Measurements from ENCODE around the gene PLCD4.

The PLCD4 gene

GRCh38 chr2:218568190-218569037 is 39.3 kb upstream of the PLCD4 start, which contains the start of the genes CNOT9 and USP37:
TSS of gene CNOT9 (plus strand) at chr2:218568839. CDS start at chr2:218568955, 116 bp downstream.
TSS of gene USP37 (minus strand) at chr2:218568351. CDS start at chr2:218558653, 9,698 bp downstream.
- peak within 1 kb of the TSS; percentile 83 for H3K4me3 ChIP-seq (ENCODE audit: control insufficient read depth, low read depth, low read length)
- peak; percentile 97 for DNase-seq (ENCODE audit: low read depth)
- TF ChIP-seq, protein P1, sequence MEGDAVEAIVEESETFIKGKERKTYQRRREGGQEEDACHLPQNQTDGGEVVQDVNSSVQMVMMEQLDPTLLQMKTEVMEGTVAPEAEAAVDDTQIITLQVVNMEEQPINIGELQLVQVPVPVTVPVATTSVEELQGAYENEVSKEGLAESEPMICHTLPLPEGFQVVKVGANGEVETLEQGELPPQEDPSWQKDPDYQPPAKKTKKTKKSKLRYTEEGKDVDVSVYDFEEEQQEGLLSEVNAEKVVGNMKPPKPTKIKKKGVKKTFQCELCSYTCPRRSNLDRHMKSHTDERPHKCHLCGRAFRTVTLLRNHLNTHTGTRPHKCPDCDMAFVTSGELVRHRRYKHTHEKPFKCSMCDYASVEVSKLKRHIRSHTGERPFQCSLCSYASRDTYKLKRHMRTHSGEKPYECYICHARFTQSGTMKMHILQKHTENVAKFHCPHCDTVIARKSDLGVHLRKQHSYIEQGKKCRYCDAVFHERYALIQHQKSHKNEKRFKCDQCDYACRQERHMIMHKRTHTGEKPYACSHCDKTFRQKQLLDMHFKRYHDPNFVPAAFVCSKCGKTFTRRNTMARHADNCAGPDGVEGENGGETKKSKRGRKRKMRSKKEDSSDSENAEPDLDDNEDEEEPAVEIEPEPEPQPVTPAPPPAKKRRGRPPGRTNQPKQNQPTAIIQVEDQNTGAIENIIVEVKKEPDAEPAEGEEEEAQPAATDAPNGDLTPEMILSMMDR (conservative IDR thresholded peaks at IDR 0.05; ENCODE audit: control insufficient read depth, insufficient read depth, low read depth, low read length) = no peak

GRCh38 chr2:218569038-218569431 is 38.7 kb upstream of the PLCD4 start:
- peak; percentile 72 for DNase-seq (ENCODE audit: low read depth)
- peak overlapping the region; percentile 60 for H3K4me3 ChIP-seq (ENCODE audit: control insufficient read depth, low read depth, low read length)
- TF ChIP-seq, protein P1 (conservative IDR thresholded peaks at IDR 0.05; ENCODE audit: control insufficient read depth, insufficient read depth, low read depth, low read length) = no peak

DNA sequence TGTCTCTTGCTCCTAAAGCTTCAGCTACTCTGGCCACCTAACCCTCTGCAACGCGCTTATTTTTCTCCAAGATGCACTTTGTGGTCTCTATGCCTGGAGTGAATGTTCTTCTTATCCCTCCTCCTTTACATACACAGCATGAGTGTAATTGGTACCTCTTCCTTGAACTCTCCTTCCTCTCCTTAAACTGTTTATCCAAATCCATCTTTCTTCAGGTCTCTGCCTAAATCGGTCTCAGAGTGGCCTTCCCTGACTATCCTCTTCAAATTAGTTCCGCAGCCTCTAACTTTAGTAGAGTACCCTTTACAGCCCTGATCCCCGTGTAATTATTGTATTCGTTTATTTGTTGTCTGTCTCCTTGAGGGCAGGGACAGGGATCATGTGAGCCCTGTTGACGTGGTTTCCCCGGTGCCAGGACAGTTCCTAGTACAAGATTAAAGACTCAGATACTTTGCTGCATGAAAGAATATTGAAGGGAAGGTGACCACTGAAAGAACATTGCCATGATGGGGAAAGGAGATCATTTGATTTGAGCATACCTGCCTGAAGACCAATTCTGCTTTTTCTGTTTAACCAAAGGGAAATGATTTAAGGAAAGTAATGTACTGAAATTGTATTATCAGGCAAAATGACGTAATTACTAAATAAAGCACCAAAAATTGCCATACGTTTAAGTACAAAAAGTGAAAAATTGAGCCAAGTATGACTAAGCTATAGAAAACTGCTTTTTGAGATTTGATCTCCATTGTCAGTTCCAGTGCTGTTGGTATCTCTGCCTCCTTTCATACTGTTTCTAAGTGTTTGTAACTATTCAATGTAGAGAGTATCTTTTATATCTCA is 37.8 kb upstream of the PLCD4 start:
- TF ChIP-seq, protein P1 (conservative IDR thresholded peaks at IDR 0.05; ENCODE audit: control insufficient read depth, insufficient read depth, low read depth, low read length) = no peak
- H3K4me3 ChIP-seq (ENCODE audit: control insufficient read depth, low read depth, low read length) = peak overlapping the region; percentile 60
- DNase-seq (ENCODE audit: low read depth) = peak; percentile 72

DNA sequence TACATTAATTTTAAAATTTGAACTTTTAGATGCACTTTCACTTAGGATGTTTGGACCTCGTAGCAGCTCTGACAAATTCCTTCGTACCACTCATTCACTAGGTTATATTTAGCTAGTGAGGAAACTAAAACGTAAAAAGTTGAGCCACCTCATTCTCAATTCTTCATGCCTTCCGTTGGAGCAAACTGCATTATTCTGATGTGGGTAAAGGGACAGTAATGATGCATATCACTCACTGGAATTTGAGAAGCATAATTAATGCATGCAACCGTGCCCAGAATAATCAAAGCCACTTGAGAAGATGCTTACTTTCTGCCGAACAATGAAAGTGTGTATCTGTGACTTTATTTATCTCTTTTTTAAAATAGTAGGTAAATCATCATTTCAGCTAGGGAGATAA is 36.8 kb upstream of the PLCD4 start:
- peak overlapping the region; percentile 60 for H3K4me3 ChIP-seq (ENCODE audit: control insufficient read depth, low read depth, low read length)
- TF ChIP-seq, protein P1 (conservative IDR thresholded peaks at IDR 0.05; ENCODE audit: control insufficient read depth, insufficient read depth, low read depth, low read length) = no peak
- DNase-seq (ENCODE audit: low read depth) = peak; percentile 55

- no peak overlapping the region for H3K4me3 ChIP-seq (ENCODE audit: control insufficient read depth, low read depth, low read length)
- TF ChIP-seq, protein P1 (conservative IDR thresholded peaks at IDR 0.05; ENCODE audit: control insufficient read depth, insufficient read depth, low read depth, low read length) = no peak
- no peak for DNase-seq (ENCODE audit: low read depth)
These were observed 30.8 kb upstream of the PLCD4 start for GRCh38 chr2:218576854-218577253.

GRCh38 chr2:218577482-218578220 is 30.0 kb upstream of the PLCD4 start:
- no peak for DNase-seq (ENCODE audit: low read depth)
- no peak overlapping the region for H3K4me3 ChIP-seq (ENCODE audit: control insufficient read depth, low read depth, low read length)
- TF ChIP-seq, protein P1 (conservative IDR thresholded peaks at IDR 0.05; ENCODE audit: control insufficient read depth, insufficient read depth, low read depth, low read length) = no peak

All from fibroblast of mammary gland (primary cell).